NCI-H1930 (cell line): ENCODE results near the gene TCAIM.

Experiments
- DNase-seq, 2 experiments: peaks; one replicate each; lab custom pipeline; 2025; lab: John Stamatoyannopoulos, UW

Gene TCAIM

GRCh38 chr3:44446929-44447328 is 108.4 kb downstream of the TCAIM start:
- DNase-seq = no peak

DNA sequence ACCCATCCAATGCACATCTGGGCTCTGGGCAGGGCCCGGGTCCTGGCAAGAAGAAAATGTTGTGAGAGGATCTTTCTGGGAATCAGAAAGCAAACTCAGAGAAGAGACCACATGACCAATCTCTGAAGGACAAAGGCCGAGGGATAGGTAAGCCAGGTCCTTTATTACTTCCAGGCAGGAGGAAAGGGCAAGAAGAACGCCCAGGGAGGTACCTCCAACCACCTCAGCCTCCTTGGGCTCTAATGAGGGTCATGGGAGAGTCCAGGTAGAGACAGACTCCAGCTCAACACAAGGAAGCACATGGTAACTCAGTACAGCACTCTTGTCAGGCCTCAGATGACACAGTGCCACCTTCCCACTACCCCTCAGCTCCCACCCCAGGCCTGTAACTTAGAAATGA is 112.9 kb downstream of the TCAIM start:
- no peak for DNase-seq

DNA sequence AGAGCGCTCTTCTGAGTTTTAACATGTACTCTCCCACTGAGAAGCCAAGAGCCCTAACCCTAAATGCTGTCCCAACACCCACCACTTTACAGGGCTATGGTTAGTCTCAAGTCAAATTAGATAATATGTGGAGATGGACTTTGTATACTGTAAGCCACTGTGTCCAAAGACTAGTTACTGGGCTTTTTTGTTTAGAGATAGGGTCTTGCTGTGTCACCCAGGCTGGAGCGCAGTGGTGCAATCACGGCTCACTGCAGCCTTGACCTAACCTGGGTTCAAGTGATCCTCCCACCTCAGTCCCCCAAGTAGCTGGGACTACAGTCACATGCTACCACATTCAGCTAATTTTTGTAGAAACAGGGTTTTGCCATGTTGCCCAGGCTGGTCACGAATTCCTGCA is 115.7 kb downstream of the TCAIM start:
- no peak for DNase-seq

DNA sequence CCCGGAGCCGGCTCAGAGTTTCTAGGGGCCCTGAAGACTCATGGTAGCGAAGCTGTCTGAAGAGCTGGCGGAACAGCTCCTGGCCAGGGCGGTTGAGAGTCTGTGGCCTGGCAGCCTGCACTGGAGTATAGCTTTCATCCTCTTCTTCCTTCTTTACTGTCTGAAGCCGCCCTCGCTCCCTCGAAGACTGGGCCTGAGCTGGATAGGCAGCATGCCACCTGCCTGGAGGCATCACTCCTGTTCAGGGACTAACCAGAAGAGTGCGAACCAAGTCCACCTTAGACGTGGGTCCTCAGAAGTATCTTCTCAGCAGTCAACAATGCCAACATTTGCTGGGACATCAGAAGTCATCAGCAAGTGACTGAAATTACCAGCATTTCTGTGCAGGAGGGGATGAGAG is 116.8 kb downstream of the TCAIM start:
- no peak for DNase-seq
